Loucy (cell line): ENCODE results near the gene EIF3L.

Source experiments
- CTCF ChIP-seq: fragments of 200-600 bp; sonication (generic); conservative IDR thresholded peaks from 2 replicates; pipeline ENCODE4 v1.5.1; 2014; ENCODE audit warnings: mild to moderate bottlenecking, antibody characterized with exemption, low read length
- EZH2phosphoT487 ChIP-seq: fragments of 200-600 bp; IDR thresholded peaks from 2 replicates; pipeline ENCODE4 v1.6.1; 2018; ENCODE audit warnings: antibody characterized with exemption, mild to moderate bottlenecking, moderate library complexity, borderline replicate concordance

GRCh38 chr22:37850801-37851200, 1.6 kb downstream of the EIF3L start:
- TF ChIP-seq CTCF, result no peak
- TF ChIP-seq EZH2phosphoT487, result no peak
